Measurements from ENCODE around the gene SLC22A12. TPM values are rescaled to one million over a fixed set of nuclear protein-coding genes. Genes with fewer than 3 reads are reported as not detected.
"Not testable (repeated sequence)": the region's sequence is repeated elsewhere in the genome, so short reads cannot be mapped to it uniquely, and the experiment has no call there.

Gene SLC22A12
- 1 to 10 TPM; 3.3 to 5.3 (median 5.2) TPM for polyA plus RNA-seq (ENCODE audit: insufficient read length in 4 of 4)

DNA sequence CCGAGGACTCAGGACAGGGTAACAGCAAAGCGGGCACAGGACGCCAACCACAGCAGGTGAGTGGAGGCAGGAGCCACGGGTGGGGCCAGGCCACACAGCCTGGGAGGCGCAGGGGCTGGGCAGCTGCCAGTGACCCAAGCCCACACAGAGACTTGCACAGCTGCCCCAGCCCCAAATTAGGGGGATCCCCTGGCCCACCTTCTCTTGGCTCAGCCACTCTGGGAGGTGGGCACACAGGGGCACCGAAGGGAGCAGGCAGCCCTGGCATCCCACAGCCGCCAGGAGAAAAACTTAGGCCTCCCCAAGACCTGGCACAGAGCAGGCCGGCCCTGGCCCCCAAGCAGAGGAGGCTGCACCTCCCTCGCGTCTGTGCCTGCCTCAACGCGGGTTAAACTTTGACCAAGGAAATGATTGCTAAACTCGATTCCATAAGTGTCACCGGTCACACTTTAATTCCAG lies at the start of gene SLC22A12:
TSS of gene SLC22A12 (plus strand) at position 458 of the 459 bp plus-strand sequence. CDS start 337 bp downstream, outside the sequence.
- no peak for DNase-seq (ENCODE audit: low read depth in 4 of 4, low spot score in 3 of 4)

- DNase-seq (ENCODE audit: low read depth in 4 of 4, low spot score in 3 of 4): no peak
Measured at GRCh38 chr11:64542172-64543125, 48.6 kb upstream of the SLC22A12 start.

GRCh38 chr11:64543818-64544217 lies 47.2 kb upstream of the SLC22A12 start:
- no peak for DNase-seq (ENCODE audit: low read depth in 4 of 4, low spot score in 3 of 4)

DNA sequence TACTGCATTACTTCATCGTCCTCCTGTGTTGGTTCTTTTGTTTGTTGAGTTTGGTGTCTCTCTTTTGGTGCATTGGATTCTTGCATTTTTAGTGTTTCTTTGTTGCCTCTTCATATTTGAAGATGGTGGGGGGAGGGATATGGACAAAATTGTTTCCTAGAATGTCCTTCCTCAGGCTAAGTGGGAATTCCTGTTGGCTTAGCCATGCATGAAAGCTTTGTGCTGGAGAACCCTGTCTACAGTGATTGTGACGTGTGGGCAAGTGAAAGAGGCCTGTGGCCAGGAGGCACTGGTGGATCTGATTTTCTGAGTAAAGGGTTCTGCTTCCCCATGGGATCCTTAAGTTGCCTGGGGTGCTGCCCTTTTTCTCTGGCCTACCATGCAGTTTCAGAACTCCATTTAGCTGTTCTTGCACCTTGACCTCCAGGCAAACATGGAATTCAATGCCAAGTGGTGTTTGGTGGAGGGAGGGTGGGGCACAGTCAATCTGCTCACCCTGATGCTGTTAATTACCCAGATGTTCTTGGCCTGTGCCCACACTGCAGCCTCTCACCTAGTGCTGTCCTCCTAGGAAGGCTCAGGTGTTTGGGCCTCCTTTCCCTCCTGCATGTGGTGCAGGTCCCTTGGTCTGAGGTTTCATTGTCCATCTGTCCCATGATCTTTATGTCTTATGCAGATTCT lies 46.3 kb upstream of the SLC22A12 start:
- no peak for DNase-seq (ENCODE audit: low read depth in 4 of 4, low spot score in 3 of 4)

GRCh38 chr11:64545619-64546018 lies 45.4 kb upstream of the SLC22A12 start:
- DNase-seq (ENCODE audit: low read depth in 4 of 4, low spot score in 3 of 4): no peak

DNA sequence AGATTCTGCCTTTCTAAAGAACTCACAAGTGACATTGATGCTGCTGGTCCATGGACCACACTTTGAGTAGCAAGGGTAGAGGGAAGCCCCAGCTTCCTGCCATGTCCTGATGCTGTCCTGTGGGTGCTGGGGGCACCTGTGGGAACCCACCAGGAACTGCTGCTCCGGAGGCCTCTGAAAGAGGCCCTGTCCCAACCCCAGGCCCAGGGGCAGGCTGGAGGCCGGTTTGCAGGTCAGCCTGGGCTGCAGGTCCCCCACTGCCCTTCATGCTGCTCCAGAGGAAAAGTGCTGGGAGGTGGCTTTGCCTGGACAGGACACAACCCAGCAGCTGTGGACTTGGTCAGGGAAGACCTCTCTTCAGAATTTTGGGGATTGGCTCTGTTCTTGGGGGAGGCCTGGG lies 44.8 kb upstream of the SLC22A12 start:
- no peak for DNase-seq (ENCODE audit: low read depth in 4 of 4, low spot score in 3 of 4)

- no peak for DNase-seq (ENCODE audit: low read depth in 4 of 4, low spot score in 3 of 4)
Measured at GRCh38 chr11:64546600-64546999, 44.4 kb upstream of the SLC22A12 start.

DNA sequence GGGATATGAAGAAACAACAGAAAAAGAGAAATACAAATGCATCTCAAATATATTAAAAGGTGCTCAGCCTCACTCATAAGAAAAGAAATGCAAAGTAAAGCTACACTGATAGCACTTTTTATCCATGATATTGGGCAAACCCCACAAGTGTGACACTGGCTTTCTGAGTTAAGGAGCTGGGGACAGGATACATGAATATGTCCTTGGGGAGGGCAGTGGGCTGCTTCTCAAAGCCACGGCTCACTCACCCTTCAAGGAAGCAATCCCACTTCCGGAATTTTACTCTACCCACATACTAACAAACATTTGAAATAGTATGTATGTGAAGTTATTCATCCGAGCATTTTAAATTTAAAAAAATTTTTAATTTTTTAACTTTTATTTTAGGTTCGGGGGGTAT lies 41.1 kb upstream of the SLC22A12 start:
- DNase-seq (ENCODE audit: low read depth in 4 of 4, low spot score in 3 of 4): no peak

DNA sequence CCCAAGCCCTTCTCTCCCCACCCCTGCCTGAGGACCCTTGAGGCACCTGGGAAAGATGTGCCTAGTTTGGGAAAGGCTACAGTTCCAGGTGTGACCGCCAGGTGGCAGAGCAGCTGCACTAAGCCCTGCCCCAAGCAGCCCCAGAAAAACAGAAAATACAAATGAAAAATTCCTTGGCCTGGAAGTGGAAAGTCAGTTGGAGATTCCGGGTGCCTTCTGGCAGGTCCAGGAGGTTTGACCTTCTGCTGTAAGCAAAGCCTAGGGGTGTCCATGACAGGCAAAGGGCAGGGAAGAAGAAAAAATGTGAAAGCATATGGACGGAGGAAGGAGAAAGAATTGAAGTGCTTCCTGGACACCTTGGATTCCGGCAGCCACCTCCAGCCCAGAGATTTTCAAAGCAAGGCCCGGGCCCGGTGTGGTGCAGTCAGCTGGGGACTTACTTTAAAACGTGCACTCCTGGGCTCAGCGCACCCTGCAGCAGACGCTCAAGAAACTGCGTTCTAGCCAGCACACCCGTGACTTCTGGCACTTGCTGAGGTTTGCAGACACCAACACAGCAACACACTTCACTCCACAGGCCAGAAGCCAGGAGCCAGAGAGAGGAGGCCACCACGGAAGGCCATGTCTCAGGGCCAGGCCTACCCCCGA lies 37.3 kb upstream of the SLC22A12 start:
- DNase-seq (ENCODE audit: low read depth in 4 of 4, low spot score in 3 of 4): no peak

- no peak for DNase-seq (ENCODE audit: low read depth in 4 of 4, low spot score in 3 of 4)
Measured at GRCh38 chr11:64556044-64556720, 34.8 kb upstream of the SLC22A12 start.

GRCh38 chr11:64556721-64557250 lies 34.2 kb upstream of the SLC22A12 start:
- DNase-seq (ENCODE audit: low read depth in 4 of 4, low spot score in 3 of 4): no peak

DNA sequence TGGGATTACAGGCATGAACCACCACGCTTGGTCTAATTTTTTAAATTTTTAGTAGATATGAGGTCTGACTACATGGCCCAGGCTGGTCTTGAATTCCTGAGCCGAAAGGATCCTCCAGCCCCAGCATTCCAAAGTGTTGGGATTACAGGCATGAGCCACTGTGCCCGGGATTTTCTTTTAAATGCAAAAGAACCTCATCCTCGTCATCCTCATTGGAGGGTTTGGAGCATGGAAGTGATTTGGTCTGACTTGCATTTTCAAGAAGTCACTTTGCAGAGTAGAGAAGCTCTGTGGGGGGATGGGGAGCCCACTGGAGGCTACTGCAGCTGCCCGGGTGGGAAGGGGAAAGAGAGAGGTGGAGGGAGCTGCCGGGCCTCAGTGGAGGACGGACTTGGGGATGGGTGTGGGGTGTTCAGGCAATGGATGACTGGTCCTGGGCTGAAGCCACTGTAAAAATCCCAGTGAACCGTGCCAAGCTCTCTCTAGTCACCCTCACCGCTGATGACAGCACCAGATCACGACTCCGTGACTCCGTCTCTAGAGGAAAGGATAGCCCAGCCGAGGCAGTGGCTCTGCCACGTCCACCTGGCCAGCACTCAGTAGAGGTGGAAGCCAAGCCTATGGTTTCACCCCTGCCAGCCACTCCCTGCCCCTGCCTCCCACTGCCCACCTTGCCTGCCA lies 32.8 kb upstream of the SLC22A12 start:
- DNase-seq (ENCODE audit: low read depth in 4 of 4, low spot score in 3 of 4): no peak

DNA sequence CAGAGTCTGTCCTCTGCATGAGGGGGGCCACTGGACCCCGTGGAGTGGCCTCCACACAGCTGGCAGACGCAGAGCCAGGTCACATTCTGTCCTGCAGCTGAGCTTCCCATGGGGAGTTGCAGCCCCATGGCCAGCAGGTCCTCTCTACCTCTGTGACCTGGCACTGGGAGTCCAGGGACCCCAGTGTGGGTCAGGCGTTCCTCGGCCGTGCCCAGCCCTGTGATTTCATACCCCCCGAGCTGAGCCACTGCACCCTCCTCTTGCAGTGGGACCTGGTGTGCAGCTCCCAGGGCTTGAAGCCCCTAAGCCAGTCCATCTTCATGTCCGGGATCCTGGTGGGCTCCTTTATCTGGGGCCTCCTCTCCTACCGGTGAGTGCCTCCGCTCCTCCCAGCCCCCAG lies 32.2 kb upstream of the SLC22A12 start:
- DNase-seq (ENCODE audit: low read depth in 4 of 4, low spot score in 3 of 4): no peak

DNA sequence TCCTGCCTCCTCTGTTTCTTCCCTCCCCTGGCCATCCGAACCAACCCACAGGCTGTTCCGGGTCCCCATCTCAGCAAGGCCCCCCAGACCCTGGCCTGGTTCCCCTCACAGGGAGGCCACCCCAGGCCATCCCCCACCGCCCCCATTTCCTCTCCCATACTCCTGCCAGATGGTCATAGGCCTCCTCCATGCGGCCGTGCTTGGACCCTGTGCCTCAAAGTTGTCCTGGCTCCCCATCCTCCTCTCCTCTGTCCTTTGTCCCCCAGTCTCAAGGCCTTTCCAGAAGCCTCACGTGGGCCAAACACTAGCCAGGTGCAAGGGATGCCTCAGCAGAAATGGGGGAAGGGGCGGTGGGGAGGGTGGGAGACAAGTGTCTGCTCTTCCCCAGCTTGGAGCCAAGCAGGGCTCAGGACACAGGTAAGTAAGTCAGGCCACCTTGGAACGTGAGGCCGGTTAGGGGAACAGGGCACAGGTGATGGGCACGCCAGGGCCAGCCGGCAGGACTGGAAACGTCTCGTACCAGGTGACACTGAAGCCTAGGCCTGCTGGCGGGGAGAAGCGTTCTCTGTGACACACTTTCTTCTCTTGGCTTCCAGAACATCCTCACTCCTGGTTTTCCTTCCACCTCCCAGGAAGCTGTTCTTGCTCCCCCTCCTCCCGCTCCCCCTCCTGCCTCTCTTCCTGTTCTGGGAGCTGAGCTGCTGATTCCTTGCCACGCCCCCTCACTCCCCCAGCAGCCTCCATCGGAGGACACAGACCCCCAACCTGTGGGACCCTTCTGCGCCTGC lies 31.5 kb upstream of the SLC22A12 start:
- DNase-seq (ENCODE audit: low read depth in 4 of 4, low spot score in 3 of 4): no peak

- no peak for DNase-seq (ENCODE audit: low read depth in 4 of 4, low spot score in 3 of 4)
Measured at GRCh38 chr11:64560139-64560771, 30.8 kb upstream of the SLC22A12 start.

DNA sequence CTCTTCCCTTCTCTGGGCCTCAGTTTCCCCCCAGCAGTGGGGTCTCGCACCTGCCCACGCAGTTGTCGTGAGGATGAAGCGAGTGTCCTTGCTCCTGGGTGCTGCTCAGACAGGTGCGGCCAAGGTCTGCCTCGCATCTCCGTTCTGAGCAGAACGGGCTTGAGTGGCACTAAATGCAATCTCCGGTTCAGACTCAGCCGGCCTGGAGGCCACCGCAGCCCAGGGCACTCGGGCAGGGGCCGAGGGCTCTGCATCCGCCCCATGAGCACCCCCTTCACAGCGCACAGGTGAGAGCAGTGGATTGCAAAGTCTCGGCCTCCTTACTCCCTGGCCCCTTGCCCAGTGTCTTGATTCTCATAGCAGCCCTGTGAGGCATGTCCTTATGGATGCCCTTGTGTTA lies 30.1 kb upstream of the SLC22A12 start:
- no peak for DNase-seq (ENCODE audit: low read depth in 4 of 4, low spot score in 3 of 4)

GRCh38 chr11:64561429-64561828 lies 29.6 kb upstream of the SLC22A12 start:
- not testable (repeated sequence) for DNase-seq (ENCODE audit: low read depth in 4 of 4, low spot score in 3 of 4)

- no peak for DNase-seq (ENCODE audit: low read depth in 4 of 4, low spot score in 3 of 4)
Measured at GRCh38 chr11:64561984-64562722, 28.9 kb upstream of the SLC22A12 start.

All from right renal pelvis (tissue), 4 donors.